GM18870 (cell line): ENCODE measurements around the gene TASP1.

Experiments used
- ATAC-seq: cut with Tn5 transposase; IDR thresholded peaks from one replicate; pipeline ENCODE4 v1.9.1; 2021; ENCODE audit warnings: moderate library complexity; ENCODE audit not compliant: unreplicated experiment

Gene TASP1

GRCh38 chr20:13355941-13356486, 282.7 kb downstream of the TASP1 start:
- ATAC-seq, result no peak

DNA sequence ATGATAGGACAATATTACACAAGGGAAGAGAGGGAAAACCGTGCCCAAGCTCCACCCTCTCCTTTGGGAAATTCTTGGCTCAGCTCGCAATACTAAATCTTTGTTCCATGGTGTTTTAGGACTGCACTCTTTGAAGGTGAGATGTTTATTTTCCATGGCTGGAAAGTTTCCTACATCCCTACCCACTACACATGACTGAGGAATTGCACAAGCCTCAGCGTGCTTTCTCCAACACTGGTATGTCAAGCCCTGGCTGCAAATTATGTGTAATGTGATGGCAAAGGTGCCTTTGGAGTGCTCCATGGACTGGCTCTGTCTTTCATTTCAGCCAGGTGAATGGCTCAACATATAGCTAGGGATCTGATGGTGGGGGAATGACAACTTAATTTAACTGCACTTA, 283.3 kb downstream of the TASP1 start:
- no peak for ATAC-seq

GRCh38 chr20:13353261-13353945, 285.3 kb downstream of the TASP1 start:
- no peak for ATAC-seq

GRCh38 chr20:13349235-13349604, 289.5 kb downstream of the TASP1 start:
- ATAC-seq, result no peak

DNA sequence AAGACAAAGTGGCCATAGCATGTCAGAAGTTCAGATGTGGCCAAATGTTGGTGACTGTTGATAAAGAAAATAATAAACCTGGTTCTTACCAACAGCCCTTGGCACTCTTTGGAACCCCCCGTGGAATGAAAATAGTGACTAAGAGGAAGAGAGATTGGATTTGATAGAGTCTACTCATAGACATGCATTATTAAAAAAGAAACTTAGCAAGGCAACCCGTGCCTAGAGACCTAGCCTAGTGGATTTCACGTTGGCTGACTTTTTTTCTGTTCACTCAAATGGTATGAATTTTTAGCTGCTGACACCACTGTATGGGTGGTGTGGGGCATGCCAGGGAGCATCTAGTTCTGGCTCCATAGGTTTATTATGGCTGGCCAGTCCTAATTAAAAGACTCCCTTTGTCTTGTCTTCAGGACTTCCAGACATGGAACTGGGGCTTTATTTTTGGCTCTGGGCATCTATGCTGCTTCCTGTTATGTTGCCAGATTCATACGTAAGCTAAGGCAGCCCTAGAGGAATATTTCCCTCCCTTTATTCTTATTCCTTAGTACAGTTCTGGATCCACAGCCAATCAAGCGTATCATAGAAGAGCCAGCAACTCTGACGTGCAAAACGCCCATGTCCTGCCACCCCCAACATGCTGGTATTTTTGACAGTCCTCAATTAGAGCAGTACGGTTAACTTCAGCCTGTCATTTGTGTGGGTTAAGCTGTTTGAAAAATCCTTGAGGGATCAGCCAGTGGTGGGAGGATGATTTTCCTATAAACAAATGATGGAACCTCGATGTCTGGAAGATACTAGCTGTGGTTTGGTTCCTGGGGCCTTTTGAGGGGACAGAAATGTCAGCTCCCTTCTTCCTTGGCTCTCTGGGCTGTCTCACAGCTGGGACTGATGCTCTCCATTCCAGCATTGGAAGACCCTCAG, 290.2 kb downstream of the TASP1 start:
- ATAC-seq, result no peak

- no peak for ATAC-seq
Observed at GRCh38 chr20:13344671-13345070, 294.1 kb downstream of the TASP1 start.

DNA sequence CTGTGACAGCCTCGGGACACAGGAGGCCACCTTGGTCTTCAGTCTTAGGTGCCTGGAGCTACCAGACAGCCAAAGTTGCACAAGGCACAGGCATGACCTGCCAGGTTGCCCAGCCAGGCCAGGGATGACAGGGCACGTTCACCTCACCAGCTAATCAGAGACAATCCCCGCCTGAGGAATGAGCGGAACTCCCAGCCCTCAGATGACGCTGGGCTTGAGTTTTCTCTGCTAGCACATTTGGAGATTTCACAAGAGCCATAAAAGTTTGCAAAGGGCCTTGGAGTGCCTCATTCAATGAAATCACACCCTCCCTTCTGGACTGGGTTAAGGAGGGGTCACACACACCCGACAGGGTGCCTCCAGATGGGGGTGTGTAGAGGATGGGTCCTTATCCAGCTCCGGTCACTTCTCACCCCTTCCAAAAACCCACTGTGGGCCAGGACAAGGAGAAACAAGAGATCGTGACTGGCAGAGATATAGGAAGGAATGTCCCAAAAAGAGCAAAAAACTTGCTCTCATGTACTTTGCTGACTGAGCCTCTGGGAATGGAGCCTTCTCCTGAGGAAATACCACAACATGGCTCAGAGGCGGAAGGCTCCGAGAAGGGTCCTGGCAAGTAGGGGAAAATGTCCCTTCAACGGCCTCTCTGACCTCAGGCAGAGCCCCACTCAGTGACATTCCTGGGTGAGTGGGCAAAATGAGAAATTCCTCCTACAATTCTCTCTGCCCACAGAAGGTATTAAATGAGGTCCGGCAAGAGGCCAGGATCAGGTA, 296.1 kb downstream of the TASP1 start:
- no peak for ATAC-seq

DNA sequence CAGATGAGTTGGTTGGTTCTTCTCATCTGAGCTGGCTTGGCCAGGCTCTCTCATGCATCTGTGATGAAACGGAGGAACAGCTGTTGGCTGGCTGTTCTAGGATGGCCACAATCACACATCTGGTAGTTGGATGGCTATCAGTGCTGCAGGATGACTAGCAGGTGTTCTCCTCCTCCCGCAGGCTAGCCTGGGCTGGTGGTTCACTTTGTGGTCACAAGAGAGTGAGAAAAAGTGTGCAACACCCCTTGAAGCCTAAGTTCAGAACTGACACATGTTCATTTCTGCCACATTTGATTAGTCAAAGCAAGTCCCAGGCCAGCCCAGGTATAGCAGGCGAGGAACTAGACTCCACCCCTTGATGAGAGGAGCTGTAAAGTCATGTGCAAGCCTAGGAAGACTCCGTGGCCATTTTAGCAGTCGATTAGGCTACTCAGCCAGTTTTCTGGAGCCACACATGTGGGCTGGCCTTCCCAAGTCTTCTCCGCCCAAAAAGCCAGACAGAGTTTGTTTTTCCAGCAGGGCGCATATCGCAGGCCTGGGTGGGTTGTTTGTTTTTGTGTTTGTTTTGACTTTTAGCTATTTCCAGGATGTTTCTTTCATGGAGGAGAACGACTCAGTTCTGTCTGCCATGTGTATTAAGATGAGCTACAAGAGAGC, 296.9 kb downstream of the TASP1 start:
- peak; percentile 51 for ATAC-seq

DNA sequence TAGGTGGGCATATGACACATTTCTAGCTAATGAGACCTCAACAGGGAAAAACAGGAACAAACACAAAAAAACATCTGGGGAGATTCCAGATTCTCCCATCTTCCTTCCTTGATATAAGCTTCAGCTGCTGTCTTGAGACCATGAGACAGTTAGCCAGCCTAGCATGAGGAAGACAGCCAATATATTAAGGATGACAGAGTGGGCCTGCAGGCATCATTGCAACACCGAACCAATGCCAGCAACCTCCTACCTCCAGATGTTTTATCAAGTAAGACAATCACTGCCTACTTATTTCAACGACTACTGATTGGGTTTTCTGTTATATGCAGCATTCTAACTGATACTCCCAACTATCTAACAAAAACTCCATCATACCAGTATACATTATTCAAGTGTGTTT, 298.6 kb downstream of the TASP1 start:
- no peak for ATAC-seq
